NCI-H187 treated with DMSO at 0.1 percent for 48 hours (cell line): ENCODE results near the gene GGT5.
"Not testable (repeated sequence)": the region's sequence is repeated elsewhere in the genome, so short reads cannot be mapped to it uniquely, and the experiment has no call there.

Experiments
- DNase-seq: peaks from one replicate; lab custom pipeline; 2025; lab: John Stamatoyannopoulos, UW

GGT5 gene, protein sequence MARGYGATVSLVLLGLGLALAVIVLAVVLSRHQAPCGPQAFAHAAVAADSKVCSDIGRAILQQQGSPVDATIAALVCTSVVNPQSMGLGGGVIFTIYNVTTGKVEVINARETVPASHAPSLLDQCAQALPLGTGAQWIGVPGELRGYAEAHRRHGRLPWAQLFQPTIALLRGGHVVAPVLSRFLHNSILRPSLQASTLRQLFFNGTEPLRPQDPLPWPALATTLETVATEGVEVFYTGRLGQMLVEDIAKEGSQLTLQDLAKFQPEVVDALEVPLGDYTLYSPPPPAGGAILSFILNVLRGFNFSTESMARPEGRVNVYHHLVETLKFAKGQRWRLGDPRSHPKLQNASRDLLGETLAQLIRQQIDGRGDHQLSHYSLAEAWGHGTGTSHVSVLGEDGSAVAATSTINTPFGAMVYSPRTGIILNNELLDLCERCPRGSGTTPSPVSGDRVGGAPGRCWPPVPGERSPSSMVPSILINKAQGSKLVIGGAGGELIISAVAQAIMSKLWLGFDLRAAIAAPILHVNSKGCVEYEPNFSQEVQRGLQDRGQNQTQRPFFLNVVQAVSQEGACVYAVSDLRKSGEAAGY

DNA sequence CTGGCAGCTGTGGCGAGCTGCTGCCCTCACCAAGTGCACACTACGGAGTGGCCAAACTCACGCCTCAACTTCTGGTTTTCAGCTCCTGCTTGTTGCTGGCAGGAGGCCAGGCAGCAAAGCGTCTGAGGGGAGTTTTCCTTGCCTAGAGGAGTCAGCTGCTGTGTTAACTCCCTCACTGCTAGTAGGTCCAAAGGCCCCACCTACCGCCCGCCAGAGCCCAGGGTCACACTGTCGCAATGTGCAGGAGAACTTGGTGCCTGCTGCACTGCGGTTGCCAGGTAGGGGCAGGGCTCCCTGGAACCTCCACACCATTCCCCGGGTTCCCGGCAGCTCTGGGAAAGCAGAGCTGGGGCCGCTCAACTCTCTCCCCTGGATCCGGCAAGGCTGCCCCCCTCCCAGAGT is at the start of gene GGT5:
GGT5 (minus strand) TSS at position 53 of the 402 bp plus-strand sequence. CDS start 357 bp downstream, outside the sequence.
- not testable (repeated sequence) for DNase-seq

DNA sequence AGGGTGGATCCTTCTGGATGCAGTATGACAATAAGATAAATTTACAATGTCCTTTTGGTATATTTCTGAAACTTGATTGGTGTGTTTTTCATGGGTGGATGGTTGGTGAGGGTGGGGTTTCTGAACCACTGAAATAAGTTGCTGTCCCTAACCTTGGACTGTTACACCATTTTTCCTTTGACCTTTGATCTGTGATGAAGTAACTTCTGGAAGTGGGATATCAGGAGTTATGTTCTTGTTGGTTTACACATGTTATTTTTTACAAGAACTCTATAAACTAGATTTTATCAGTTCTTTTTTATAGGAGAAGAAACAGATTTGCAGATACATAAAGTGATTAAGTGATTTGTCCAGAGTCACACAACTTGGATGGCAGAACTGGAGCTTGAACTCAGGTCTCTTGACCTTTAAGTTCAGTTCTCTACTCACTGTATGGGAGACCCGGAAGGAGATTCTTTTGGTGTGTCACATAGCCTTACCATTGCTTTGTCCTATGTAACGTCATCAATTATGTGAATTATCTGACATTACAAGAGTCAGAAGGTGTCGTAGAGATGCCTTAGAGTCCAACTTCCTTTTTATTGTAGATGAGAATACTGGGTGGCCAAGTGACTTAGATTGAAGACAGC is 47.4 kb upstream of the GGT5 start:
- not testable (repeated sequence) for DNase-seq

DNA sequence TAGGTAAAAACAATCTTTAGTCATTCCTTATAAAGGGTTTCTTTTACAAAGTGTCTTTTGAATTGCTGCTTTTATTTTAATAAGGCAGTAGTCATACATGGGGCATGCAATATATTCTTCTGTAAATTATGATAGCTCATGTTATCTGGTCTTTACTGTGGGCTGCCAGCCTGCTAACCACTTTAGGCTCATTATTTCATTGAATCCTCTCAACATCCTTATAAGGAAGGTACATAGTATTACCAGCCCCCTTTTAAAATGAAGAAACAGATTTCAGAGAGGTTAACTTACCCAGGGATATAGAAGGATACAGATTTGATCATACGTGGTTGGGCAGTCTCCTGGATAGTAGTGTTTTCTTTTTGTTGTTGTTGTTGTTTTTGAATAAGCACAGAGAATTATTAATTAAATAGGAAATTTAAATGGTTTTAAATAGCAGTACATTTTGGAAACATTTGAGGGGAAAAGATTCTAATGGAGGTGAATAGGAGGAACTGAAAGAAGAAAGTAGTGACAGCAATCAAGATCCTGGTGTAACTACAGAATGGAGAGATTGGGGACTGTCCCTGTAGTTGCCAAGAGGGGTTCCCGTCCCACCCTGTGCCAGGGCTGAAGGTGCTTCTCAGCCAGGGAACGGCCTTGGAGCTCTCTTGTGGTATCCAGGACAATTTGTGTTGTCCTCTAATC is 46.8 kb upstream of the GGT5 start:
- DNase-seq: no peak

DNA sequence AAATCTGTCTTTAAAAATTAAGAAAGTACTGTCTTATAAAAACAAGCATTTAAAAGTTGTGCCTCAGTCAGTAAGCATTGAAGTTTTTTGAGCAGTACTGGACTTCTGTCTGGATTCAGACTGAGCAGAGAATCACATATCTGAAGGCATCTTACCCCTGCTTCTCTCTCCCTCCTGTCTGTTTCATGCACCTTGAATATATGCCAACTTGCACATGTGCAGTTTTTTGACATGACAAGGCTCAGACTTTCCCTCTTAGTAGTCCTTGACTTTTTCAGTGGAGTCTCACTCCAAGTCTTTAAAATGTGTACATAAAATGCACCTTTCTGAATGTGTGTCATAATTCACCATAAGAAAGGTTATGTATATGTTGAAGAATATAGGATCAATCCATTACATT is 45.6 kb upstream of the GGT5 start:
- DNase-seq: no peak

DNA sequence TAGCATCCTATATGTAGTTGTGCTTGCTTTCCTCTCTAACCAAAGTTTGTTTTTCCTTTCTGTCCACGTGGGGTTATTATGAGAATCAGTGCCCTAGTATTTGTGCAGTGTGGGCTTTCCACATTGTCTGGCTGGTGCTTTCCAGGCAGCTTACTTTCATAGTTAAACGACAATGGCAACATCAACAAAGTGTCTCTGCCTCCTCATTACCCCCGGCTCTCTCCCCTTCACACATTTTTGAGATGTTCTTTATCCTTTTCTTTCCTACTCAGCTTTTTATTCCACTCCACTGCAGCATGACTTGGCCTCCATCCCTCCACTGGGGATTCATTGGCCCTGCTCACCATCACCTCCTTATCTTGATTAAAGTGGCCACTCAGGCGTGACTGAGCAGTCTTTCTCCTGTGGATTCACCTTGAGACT is 44.9 kb upstream of the GGT5 start:
- no peak for DNase-seq

DNA sequence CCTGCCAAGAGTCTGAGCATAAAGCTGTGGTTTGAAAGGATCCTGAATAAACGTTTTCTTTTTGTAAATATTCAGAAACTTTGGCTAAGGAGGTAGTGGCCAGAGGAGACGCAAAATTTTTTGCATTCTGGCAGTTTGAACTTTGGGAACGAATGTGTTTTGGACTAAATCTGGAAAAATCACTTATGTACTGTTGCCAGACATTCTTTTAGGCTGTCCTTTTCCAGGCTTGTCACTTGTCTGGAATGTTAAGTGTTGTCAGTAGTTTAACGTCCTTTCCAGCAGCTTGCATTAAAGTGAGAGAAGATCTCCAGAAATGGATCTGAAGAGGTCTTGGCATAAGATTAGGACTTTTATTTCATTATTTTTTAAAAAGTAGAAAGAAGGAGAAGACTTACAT is 44.2 kb upstream of the GGT5 start:
- DNase-seq: no peak

DNA sequence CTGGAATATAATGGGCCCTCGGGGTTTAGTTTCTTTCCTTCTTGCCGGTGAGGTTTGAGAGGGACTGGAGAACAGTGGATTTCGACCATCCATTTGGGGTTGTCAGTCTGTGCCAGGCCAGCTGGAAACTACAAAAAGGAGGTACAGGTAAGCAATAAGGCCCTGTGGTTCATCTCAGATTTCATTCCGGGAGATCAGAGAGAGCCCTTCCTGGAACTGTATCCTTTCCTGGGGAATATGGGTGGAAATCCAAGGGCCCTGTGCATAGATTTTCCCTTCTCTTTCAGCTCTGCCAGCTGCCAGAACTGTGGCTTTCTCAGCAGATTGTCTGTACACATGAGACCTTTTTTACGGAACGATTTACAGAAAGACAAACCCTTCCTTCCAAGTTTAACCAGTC is 42.9 kb upstream of the GGT5 start:
- not testable (repeated sequence) for DNase-seq

DNA sequence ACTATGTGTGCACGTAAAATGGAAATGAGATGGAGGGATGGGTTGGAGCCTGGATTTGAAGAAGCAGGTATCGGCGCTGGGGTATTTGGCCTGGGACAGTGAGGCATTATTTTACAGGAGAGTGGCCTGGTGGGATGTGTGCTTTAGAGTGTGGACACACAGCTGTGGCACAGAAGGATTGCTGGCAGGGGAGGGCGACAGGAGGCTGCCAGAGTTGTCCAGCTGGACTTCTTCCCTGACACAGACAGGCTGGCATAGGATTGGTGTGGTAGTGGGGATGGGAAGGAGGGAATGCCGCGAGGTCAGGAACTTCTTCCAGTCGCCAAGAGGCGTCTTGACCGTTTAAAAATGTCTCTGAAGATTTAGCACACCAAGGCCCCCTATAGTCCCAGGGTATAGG is 42.3 kb upstream of the GGT5 start:
- DNase-seq: not testable (repeated sequence)

DNA sequence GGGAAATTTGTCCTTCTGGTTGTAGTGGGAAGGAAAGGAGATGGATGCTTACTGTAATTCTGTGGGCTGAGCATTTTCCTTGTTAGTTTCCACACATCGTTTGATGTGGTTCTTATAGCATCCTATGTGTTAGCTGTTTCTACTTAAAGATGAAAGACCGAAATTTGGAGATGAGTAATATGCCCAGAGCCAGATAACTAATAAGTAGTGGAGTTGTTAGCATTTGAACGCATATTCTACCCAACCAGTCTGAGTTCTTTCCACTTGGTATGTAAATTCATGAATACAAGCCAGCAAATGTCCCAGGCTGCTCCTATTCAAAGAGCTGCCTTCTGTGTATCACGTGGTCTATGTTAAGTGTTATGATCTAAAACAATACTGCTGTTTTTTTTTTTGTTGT is 40.4 kb upstream of the GGT5 start:
- no peak for DNase-seq

DNA sequence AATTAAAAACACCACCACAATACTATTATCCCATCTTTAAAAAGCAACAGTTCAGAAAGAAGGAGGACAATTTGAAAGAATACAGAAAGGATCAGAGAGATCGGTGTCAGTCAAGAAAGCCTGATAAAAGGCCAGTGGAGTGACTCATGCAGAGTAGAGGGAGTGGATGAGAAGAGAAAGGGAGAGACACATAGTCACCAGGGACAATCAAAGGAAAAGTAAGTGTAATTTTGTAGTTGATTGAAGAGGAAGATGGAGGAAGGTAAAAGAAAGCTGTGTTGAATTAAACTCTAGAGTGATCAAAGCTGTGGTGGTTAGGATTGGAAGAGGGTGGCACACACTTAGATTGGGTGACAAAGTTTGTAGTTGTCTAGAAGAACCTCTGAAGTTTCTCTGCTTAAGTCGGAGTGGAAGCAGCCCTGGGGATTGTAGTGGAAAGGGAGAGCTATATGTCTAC is 39.9 kb upstream of the GGT5 start:
- no peak for DNase-seq

DNA sequence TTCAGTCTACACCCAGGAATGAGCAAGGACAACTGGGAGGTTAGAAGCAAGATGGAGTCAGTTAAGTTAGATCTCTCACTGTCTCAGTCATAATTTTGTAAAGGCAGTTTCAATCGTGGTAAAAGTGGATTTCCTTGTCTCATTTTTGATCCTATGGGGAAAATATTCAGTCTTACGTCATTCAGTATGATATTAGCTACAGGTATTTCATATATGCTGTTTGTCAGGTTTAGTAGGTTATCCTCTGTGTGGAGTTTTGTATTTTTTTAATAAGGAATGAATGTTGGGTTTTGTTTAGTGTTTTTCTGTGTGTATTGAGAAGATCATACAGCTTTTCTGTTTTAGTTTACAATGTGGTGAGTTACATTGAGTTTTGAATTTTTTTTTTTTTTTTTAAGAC is 37.5 kb upstream of the GGT5 start:
- DNase-seq: no peak

DNA sequence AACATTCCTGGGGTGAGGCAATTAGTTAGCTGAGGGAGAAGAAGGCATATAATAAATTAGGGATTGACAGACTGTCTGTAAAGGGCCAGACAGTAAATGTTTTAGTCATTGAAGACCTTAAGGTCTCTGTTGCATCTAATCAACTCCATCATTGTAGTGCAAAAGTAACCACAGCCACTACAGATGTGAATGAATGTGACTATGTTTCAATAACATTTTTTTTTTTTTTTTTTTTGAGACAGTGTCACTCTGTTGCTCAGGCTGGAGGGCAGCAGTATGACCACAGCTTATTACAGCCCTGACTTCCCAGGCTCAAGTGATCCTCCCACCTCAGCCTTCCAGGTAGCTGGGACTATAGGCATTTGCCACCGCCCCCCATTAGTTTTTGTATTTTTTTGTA is 35.5 kb upstream of the GGT5 start:
- not testable (repeated sequence) for DNase-seq

DNA sequence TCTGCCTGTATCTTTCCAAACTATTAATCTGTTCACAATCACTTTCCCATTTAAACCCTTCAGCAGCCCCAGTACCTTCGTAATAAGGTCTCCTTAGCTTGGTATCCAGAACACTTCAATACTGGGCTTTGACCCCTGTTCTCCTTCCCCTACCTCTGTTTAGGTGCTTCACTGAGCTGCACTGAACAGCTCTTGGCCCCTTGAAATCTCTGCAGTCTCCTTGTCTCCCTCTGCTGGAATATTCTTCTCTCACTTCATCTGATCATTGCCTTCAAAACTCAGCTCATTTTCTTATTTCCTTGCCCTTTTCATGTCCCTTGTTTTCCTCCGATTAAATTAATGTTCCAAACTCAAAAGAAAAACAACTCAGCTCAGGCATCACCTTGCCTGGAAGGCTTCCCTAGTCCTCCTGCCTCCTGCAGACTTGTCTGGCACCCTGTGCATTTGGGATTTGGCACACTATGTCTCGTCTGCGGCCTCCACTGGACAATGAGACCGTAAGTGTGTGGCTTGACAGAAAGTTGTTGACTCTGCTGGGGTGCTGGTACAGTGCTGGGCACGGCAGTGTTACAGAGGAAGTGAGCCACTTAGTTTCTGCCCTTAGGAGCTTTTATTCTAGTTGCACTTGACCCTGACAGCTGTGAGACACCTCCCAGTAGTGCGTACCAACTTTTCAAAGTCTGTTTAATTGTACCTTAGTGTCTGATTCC is 30.0 kb upstream of the GGT5 start:
- not testable (repeated sequence) for DNase-seq

DNA sequence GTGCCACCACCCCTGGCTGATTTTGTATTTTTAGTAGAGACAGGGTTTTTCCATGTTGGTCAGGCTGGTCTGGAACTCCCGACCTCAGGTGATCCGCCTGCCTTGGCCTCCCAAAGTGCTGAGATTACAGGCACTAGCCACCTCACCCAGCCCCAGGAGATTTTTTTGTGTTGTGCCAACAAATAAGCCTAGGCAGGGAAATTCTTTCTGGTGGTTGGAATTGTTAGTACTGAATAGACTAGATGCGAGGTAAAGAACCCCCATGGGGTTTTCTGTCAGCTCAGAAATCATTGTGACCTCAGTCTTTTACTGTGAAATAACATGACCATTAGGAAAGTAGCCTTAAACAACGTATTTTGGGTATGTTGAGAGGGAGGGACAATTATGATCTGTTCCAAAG is 29.0 kb upstream of the GGT5 start:
- not testable (repeated sequence) for DNase-seq

DNA sequence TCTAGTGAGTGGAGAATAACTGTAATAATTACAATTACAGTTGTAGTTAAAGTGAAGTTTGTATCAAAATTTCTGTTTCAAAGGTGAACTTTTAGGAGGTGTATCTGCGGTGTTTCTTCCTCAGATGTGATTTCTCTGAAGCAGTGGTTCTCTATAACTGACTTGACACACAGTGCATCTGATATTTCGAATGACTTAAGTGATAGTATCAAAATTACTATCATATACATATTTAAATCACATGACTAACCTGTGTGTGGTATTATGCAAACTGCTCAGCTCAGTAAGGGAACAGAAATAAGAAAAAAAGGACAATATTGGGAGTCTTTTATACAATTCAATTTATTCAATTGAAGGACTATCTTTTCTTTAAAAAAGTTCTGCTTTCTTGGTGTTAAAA is 28.1 kb upstream of the GGT5 start:
- not testable (repeated sequence) for DNase-seq

DNA sequence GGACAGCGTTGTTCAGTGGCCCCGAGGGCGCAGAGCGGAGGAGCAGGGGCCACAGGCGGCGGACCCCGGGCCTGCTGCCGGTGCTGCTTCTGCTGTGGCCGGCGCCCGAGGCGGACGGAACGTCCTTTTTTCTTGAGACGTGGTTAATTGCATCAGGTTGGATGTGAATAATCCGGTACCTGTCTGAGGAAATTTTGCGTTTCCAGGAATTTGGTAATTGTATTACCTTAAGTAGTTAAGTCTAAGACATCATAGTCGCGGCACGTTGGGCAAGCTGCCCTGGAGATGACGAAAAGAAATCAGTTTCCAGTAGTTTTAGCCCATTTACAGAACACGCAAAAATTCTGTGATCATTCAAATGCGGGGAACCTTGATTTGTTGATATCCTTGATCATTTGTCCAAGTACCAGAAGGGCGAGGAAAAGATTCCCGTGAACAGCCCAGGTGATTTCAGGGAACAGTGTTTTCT is 26.5 kb upstream of the GGT5 start:
- no peak for DNase-seq

DNA sequence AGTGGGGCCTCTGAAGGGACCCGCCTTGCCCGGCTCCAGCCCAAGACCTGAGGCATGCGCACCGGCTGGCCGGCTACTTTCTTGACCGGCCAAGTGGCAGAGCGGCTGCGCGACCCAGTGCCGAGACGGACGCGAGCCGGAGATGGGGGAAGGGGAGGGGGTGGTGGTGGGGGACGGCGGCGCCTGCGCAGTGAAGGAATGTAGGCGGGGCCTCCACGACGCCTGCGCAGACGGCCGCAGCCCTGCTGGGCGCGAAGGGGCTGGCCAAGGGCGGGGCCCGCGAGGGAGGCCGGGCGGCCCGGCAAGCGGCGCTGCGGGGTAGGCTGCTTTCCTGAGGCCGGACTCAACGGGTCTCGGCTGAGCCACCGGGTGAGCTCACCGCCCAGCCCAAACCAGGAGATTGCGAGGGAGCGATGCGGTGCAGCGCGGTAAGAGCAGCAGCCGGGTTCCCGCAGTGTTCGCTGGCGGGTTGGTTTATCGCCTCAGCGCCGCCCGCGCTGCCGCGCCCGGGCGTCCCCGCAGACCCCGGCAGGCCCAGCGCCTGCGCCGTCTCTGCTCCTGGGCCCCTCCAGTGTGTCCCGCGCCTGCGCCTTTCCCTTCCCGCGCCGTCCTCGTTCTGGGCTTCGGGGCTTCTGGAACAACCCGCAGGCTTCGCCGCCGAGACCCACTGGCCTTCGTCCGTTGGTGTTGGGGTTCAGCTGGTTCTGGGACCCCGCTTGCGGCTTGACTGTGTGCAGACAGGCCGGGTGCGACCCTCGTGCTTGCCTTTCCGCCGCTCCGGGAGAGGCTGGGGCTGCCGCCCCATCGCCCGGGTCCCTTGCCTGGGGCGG is 25.9 kb upstream of the GGT5 start, which contains the start of gene SPECC1L:
SPECC1L (plus strand) TSS at position 276 of the 830 bp plus-strand sequence. CDS start 31,401 bp downstream, outside the sequence.
- no peak for DNase-seq

DNA sequence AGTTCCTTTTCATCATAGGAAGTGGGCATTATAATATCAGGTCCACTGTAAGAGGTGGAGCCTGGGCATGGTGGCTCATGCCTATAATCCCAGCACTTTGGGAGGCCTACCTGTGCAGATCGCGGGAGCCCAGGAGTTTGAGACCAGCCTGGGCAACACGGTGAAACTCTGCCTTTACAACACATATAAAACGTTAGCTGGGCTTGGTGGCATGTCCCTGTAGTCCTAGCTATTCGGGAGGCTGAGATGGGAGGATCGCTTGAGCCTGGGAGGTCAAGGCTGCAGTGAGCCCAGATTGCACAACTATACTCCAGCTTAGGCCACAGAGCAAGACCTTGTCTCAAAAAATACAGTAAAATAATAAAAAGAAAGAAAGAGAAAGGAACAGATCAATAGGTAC is 21.6 kb upstream of the GGT5 start:
- DNase-seq: not testable (repeated sequence)

DNA sequence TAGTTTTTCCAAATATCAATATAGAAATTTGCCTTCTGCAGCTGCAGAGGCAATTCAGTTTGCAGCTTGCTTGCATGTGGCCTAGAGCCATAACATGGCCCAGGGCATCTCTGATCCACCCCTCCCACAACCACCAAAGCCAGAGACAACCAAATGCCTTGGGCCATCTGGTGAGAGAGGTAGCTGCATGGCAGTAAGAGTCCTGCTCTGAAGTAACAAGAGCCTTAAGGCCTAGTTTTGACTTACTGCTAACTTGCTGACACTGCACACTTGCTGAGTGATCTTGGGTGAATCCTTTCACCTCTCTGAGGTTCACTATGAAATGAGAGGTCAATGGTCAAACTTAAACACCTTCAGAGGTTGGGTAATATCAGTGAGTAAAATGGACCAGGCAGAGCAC is 20.9 kb upstream of the GGT5 start:
- DNase-seq: no peak

DNA sequence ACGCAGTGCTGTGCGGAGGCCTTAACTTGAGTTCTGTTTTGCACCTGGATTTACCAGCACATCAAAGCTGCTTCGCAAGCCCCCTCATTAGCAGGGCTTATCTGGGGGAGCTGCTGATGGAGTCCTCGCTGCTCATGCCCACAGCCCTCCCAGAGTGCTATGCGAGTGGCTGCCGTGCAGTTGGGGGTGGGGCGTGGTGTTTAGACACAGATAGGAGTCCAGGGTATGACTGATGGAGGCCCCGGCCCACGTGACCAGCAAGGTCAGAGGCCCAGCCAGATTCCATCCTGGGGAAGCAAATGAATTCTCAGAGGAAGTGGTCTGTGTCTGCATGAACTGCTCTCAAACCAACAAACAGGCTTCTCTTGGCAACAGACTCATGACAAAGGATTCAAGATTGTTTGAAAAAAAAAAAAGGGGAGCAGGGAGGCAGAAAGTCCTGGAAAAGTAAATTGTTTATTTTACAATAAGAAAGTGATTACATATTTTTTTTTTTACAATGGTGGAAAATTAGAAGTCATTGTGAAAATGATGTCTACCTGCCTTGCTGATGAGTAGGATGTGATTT is 19.5 kb upstream of the GGT5 start:
- not testable (repeated sequence) for DNase-seq
